HG02623 (cell line): ENCODE results near the gene NAPB.

Source experiments
- ATAC-seq: cut with Tn5 transposase; IDR thresholded peaks from one replicate; pipeline ENCODE4 v1.9.1; 2021; ENCODE audit warnings: moderate library complexity; ENCODE audit not compliant: unreplicated experiment

The NAPB gene

DNA sequence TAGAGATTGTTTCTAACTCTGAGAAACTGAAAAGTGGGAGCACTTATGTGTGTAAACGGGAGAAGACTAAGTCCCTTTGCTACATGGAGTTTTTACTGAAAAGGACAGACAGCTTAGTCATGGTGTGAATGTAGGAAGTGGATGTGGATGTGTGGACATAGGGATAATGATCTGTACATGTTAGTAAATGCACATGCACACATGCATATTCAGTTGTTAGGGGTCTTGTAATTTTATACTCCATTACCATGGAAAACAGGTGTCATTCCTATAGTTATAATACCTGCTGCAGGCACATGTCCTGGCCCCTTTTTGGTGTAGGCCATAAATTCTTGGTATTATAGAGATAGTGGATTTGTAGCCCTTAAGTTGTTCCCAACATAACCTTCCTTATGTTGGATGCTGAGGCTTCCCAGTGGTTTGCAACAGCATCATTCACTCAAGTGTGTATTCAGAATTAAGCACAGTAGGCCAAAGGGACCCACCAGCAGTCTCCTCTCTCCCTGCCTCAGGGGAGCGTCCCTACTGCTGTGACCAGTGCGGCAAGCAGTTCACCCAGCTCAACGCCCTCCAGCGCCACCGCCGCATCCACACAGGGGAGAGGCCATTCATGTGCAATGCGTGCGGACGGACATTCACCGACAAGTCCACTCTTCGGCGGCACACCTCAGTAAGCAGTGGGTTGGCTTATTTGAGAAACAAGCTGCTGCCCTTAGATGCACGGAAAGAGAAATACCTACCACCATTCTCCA, 52.0 kb downstream of the NAPB start:
- ATAC-seq = no peak

DNA sequence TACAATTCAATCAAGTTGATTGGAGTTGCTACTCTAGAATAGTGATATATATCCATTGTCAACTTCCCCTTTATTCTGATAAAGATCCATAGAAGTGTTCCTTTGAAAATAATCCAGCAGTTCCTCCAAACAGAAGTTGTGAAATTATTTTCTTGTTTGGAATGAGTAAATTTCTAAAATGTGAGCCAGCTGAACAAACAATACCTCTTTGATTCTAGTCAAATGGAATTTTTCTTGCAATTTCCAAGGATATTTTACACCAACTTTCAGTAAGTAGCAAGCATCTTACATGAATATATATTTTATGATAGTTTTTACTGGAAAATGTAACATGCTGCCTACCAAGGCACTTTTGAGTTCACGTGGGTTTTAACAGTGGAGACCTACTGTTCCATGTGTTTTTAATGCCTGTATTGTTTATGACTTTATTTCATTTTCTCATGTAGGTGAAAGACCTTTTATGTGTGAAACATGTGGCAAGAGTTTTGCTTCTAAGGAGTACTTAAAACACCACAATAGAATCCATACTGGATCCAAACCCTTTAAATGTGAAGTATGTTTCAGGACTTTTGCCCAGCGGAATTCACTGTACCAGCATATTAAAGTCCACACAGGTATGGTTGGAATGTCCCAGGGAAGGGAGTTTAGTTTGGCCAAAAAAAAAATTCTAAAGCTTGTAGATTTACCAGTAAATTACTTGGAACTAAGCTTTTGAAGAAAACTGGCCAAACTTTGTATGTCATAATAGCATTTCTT, 52.8 kb downstream of the NAPB start:
- ATAC-seq = no peak

DNA sequence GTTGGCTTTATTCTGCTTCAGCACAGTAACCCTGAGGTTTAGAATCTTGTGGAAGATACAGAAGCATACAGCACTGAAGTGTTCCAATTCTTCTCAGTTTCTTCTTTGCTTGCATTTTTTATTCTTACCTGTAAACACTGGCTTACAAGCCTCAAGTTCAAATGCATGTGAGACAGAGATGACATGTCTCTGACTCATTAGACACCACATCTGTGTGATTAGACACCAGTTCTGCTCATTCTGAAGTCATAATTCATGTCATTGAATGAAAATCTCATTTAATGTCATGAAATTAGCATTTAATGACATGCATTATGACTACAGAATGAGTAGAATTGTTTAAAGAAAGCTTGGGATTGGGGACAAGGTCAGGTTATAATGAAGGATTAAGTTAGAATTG, 53.5 kb downstream of the NAPB start:
- ATAC-seq = no peak

DNA sequence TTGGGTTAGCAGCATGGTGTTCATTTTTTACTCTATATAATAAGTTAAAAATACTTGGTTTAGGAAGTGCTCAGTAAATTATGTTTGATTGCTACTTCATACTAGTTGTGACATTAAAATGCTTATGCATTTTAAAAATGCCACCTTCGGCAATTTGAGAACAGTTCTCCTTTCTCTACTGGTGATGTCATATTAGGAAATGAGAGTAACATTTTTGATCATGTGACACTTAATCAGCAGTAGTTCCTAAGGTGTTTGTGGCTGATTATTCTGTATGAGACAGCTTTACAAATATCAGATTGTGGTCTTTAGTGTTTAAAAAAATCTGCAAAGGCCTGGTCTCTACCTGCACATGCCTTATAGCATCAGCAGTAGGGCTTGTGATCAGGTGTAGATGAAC, 54.9 kb downstream of the NAPB start:
- no peak for ATAC-seq

DNA sequence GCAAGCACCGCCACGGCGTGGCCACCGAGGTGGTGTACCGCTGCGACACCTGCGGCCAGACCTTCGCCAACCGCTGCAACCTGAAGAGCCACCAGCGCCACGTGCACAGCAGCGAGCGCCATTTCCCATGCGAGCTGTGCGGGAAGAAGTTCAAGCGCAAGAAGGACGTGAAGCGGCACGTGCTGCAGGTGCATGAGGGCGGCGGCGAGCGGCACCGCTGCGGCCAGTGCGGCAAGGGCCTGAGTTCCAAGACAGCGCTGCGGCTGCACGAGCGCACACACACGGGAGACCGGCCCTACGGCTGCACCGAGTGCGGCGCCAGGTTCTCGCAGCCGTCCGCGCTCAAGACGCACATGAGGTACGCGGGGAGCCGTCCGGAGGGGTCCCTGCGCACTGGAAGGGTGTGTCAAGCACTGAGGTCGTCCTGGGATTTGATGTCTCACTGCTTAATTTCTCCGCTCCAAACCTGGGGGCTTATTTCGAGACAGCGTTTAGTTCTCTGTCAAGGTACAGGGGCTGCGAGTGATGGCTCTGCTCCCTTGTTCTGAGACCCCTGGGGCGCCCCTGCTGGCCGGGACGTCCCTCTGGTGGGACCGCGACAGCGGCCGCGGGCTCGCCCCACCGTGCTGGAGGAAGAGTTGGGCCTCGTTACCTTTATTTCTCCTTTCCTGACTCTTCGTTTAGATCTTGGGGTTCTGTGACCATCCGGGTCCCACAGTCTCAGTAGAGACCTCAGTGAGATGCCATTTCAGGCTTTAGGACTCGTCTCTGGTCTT, 55.7 kb downstream of the NAPB start:
- ATAC-seq = no peak

DNA sequence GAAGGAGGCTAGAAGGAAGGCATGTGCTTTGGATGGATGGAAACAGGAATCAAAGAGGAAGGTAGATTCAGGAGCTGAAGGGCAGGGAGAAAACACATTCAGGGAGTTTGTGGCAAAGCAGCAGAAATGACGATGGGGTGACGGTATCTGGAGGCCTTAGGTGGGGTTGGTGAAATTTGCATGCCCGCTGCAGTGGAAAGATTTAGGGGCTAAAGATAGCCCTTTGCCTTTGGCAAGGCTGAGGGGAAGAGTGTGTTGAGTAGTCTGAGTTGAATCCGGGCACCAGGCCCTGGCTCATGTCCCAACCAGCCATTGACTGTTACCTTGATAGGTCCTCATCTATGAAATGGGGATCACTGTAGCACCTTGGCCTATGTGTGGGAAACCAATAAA, 58.0 kb downstream of the NAPB start:
- ATAC-seq = no peak

DNA sequence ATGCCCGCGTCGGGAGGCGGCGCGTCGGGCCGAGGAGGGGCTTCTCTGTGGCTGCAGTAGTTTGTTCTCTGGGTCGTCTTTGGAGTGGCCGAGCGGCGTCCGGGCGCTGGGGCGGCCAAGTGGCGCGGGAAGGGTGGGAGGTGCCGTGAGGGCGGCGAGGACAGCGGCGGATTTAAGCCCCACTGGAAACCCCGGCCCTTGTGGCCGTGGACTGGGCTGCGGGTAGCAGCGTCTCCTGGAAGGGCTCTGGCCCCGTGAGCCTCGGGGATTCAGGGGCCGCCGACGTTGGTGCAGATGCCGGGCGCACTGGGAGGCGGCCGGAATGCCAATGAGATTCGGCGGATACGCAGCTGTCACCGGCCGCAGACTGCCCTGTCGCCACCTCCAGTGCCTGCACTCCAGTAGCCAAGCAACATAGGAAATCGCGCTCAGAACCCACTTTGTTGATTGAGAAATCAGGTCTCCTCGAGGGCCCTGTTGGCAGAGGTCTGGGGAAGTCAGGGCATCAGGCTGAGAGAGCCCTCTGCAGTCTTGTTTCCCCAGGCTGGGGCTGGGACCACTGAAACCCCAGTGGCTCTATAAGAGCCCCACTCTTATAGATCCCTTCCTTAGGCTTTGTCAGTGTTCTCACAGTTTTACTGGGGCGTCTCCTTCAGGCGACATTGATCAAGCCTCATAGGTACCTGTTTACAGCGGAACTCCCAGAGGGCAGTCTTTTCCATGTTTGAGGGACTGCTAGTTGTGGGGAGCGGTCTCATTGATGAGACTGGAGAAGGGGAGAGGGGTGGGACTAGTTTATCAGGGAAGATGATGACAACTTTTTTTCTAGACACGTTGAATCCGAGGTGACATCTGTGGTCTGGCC, 58.7 kb downstream of the NAPB start:
- no peak for ATAC-seq

DNA sequence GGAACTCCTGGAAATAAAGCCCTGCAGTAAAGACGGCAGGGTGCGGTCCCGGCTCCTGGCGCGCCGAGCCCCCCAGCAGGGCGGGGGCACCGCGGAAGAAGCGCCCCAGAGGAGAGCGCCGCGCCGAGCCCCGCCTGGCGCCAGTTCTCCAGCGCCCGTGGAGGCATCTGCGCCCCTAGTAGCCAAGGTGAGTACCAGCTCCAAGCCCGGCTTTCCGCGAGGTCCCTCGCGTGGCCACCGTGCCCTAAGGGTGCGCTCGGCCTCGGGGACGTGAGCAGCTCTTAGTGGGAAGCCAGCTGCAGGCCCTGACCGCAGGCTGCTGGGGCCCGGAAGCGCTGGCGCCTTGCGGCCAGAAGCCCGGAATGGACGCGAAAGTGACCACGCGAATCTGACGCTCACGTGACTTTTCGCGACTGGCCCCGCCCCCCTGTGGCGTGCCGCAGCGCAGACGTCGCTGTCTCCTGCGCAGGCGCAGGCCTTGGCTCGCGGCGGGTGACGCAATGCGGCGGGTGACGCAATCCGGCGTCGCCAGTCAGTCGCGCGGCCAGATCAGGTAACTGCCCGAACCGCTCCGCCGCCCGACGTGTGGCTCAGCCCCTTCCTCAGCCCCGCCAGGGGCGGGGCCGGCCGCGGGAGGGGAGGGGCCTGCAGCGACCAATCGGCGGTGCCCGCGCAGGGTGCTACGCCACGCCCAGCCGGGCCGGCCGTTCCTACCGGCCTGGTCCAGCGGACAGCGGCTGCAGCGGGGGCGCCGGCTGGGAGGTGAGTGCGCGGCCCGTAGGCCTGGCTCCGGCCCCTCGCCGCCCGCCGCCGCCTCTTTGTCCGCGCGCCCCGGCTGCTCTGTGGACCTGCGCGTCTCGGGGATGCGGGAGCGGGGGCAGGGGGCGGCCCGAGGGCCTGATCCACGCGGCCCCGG, 59.6 kb downstream of the NAPB start, which contains the start of gene GZF1:
GZF1 (plus strand) TSS at position 707 of the 916 bp plus-strand sequence. CDS start 2,202 bp downstream, outside the sequence.
- ATAC-seq = peak; percentile 66

DNA sequence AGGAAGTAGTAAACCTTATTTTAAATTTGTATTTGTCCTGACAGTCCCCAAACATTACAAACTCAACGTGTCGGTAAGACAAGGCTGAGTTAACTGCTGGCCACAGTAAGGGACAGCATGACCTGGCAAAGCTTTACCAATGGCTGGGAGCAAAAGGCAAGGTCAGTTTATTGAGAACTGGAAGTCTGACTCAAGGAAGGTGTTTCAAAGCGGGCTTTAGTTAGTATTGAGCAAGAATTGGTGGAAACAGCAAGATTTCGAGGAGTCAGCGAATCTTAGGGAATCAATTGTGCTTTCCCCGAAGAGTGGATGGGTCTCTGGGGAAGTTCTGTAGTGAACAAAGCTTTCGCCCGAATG, 60.2 kb downstream of the NAPB start:
- no peak for ATAC-seq

DNA sequence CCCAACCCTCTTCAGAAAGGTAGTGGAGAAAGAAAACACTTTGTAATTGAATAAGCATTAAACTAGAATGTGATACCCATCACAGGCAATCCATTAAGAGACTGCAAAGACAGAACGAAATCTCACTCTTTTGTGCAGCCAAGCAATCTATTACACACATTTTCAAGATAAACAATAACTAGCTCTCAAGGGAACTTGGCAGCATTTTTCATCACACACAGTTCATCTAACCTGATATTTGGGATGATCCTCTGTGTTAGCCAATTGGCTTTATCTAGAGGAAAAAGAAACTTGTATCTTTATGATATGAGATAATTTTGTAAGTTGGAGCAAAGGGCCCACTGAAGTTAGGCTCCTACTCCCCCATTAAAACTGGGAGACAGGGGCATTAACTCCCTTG, 60.8 kb downstream of the NAPB start:
- no peak for ATAC-seq

DNA sequence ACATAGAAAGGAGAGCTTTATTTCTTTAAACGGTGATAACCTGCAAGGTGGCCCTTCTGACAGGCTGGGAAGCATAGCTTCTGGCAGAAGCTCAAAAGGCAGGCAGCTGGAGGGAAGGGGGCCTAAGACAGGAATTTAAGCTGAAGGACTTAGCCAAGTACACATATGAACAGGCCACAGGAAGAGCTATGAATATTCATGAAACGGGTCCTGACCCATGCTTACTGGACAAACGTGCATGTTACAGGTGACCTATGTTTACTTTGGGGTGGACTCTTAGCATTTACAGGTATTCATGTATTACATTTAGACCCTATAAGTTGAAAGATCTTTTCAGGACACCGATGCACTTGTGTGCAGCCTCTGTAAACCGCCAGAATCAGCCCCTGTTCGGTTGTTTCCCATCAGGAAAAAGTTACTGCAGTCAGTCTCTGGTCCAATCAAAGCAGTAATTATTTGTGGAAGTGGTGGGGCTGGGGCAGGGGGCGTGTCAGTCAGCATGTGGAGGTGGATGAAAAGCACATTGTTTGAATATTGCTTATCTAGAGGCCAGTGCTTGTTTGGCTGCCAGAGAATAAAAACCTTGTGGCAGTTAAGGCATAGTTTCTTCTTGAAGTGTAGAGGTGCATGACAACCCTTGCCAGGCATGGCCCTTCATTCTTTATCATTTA, 62.2 kb downstream of the NAPB start:
- no peak for ATAC-seq

DNA sequence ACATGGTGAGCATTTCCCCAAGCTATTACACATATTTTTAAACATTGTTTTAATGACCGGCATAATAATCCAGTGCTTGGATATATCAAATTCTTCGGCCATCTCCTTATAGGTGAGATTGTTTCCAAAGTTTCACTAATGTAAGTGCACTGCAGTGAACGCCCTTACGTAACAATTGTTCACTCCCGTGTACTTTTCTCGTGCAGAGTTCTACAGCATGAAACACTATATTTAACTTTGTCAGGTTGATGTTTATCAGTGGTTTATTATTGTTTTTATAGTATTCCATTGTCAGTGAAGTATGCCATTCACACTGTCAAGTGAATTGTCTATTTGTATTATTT, 62.8 kb downstream of the NAPB start:
- no peak for ATAC-seq

DNA sequence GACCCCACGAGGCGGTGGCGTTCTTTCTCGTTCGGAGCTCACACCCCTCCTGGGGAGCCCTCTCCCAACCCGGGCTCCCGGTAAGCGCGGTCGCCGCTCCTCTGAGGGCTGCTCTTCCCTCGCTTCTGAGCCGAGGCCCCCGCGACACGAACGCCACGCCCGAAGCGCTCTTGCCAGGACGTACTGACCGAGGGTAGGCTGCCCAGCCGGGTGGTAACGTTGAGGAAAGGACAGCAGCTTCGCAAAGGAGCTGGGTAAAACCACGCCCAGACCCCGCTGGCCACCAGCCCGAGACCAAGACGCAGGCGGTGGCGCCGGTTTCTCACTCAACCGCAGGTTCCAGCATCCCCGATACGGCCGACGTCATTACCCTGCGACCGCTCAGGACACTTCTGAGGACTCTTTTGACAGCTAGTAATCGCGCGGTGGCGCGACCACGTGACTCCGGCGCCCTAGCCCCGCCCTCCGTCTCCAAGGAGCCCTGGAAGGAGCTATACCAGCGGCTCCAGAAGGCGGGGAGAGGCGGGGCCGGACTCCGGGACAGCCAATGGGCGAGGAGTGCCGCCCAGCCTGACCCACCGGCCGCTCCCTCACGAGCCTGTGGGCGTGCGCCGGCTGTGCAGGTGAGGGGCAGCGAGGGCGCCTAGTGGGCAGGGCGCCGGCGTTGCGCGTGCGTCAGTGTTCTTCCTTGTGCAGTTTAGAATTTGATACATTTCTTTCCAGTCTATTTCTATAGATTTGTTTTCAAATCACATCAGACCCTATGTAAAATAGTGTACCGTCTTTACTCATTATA, 63.3 kb downstream of the NAPB start:
- ATAC-seq = peak; percentile 70

DNA sequence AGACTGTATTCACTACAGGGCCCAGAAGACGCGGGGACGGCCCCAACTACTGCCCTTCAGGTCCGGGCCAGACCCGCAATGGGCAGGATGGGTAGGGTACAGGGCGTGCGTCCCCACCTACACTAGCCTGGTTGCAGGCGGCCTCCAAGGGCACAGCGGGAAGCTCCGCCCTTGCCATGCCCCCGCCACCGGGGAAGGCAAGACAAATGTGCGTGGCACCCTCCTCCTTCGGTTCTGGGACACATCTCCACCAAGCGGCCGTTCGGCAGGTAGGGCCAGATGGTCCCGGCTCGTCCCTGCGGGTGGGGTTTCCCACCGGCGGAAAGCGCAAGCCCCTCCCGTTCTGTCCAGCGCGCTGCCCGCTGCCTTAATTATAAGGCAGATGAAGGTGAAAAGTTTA, 65.1 kb downstream of the NAPB start:
- no peak for ATAC-seq

DNA sequence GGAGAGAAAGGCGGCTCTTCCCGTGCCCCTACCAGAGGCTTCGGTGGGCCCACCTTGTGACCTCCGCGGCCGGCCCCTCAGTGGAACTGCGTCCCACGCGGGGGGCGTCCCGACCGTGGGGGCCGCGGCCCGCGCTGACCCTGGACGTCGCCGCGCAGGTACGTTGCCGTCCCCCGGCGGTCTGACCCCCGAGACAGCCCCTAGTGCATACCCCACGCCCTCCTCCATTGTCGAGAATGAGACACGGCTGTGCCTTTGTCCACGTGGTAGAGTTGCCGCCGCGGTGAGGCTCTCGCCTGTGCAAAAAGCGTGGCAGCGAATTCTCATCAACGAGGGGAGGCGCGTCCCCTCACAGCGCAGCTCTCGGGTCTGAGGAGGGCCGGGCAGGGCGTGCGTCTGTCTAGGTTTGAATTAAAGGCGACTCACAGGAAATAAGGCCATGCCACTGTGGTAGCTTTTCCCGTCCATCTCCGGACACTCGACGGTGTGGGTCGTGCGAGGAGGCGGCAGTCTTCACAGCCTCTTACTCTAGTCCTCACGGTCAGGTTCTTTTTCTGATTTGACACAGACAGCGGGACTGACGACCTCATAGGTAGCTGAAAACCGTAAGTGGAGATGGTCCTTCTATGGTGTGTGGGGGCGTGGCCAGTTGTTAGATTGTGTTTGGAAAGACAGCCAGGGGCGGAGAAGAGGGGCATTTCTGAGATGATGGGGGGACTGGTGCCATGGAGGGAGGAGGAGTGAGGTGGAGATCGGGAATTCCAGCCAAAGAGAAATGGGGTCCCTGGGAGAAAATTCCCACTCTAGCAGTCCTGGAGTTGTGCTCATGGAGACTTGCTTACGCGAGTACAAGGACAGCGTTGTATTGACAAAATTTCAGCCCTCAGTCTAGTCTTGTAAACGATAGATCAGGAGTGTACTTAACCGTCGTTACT, 70.1 kb downstream of the NAPB start:
- ATAC-seq = peak; percentile 20

DNA sequence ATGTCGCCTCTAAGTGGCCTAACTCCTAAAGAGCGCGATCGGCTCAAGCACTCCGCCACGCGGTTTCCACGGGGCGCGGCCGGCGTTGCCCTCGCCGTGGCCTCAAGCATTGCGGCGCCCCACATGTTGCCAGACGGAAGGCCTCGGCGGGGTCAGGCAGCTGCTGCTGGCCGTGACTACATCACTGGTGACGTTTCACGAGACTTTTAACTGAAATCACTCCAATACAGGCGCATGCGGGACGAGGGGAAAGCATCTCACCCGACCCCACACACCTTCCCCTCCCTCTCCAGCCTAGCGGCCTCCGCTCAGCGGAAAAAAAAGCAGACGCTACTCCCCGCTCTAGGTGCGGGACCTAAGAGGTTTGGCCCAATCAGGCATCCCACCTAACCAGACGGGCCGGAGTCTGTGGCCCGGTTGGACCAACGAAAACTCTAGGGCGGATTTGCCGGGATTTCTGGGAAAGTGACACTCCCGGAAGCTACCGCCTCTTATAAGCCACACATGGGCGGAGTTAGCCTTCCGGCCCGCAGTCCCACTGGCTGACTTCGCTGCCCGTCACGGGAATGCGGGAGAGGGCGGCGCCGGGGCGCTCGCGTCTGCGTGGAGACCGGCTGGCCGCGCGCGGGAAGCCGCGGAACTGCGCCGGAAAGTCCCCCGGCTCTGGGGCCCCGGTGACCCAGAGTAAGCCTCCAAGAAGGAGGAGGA, 70.9 kb downstream of the NAPB start, which contains the start of gene NXT1:
NXT1 (plus strand) TSS at position 596 of the 708 bp plus-strand sequence. CDS start 3,251 bp downstream, outside the sequence.
- ATAC-seq = peak; percentile 80
